Measurements from ENCODE around the gene ACSL5.
"Not testable (repeated sequence)": the region's sequence is repeated elsewhere in the genome, so short reads cannot be mapped to it uniquely, and the experiment has no call there.

The ACSL5 gene

DNA sequence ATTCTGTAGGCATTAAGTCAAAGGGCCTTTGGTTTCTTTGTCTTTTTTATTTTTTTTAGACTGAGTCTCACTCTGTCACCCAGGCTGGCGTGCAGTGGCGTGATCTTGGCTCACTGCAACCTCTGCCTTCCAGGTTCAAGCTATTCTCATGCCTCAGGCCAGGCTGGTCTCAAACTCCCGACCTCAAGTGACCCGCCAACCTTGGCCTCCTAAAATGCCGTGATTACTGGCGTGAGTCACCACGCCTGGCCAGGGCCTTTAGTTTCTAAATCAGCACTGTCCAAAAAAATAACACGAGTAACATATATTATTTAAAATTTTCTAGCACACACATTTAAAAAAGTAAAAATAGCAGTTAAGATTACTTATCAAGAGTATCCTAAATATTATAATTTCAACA, 11.1 kb upstream of the ACSL5 start:
- no peaks in the 10 kb centered on the region for H3K27me3 ChIP-seq (ENCODE audit: control insufficient read depth in 2 of 2, insufficient read depth in 2 of 2, low read length in 2 of 2)
- H3K36me3 ChIP-seq (ENCODE audit: control insufficient read depth in 2 of 2, insufficient read depth in 2 of 2, low read length in 2 of 2) = no peaks in the 10 kb centered on the region
- H3K4me1 ChIP-seq (ENCODE audit: control insufficient read depth in 2 of 2, insufficient read depth in 2 of 2, low read length in 2 of 2) = peaks cover 45 to 61% of the 10 kb centered on the region in 2 donors
- H3K4me3 ChIP-seq (ENCODE audit: low read length in 2 of 2) = no peak overlapping the region
- peak overlapping the region; percentile 87 to 96 for H3K27ac ChIP-seq (ENCODE audit: low read depth in 2 of 2, low read length in 2 of 2)
- no peaks in the 10 kb centered on the region for H3K9me3 ChIP-seq (ENCODE audit: control insufficient read depth in 2 of 2, low read length in 2 of 2)
- H3K9ac ChIP-seq (ENCODE audit: low read depth in 1 of 2, low read length in 2 of 2) = peak overlapping the region in 1 of 2 donors; percentile 65

DNA sequence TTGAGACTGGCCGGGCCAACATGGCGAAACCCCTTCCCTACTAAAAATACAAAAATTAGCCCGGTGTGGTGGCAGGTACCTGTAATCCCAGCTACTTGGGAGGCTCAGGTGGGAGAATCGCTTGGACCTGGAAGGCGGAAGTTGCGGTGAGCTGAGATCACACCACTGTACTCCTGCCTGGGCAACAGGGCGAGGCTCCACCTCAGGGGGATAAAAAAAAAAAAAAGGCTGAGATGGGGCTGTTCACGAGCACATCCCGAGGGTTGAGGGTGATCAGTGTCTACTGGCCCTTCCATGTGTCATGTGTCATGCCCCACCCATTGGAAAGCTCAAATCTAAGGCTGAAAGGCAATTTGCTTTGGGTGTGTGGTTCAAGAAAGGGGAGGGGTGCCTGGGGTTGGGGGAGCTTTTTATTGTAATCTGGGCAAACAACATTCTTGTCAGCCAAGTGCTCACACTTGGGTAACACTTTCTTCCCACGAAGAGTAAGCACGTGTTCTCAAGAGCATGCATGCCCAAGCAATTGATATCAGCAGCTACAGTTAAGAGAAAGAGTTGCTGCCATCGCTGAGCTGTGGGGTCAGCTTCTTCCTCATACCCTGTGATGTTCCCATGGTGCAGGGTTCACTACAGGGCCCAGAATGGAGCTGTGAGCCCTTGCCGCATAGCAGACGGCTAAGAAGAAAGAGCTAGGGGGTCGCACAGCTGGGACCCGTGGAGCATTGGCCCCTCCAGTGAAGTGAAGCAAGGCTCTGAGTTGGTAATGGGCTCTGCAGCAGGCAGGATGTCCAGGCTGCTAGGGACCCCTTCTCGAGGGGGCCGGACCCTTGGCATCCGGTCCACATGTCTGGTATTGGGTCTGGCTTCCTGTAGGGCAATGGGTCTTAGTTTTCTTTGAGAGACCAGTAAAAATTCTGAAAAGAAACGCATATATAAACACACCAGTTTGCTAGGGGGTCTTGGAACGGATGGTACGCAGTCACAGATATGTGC, 9.9 kb upstream of the ACSL5 start:
- peak overlapping the region in 1 of 2 donors; percentile 20 for H3K4me3 ChIP-seq (ENCODE audit: low read length in 2 of 2)
- peak overlapping the region; percentile 9 to 65 for H3K9ac ChIP-seq (ENCODE audit: low read depth in 1 of 2, low read length in 2 of 2)
- no peaks in the 10 kb centered on the region for H3K27me3 ChIP-seq (ENCODE audit: control insufficient read depth in 2 of 2, insufficient read depth in 2 of 2, low read length in 2 of 2)
- peaks cover 45 to 61% of the 10 kb centered on the region in 2 donors for H3K4me1 ChIP-seq (ENCODE audit: control insufficient read depth in 2 of 2, insufficient read depth in 2 of 2, low read length in 2 of 2)
- H3K36me3 ChIP-seq (ENCODE audit: control insufficient read depth in 2 of 2, insufficient read depth in 2 of 2, low read length in 2 of 2) = no peaks in the 10 kb centered on the region
- no peaks in the 10 kb centered on the region for H3K9me3 ChIP-seq (ENCODE audit: control insufficient read depth in 2 of 2, low read length in 2 of 2)
- H3K27ac ChIP-seq (ENCODE audit: low read depth in 2 of 2, low read length in 2 of 2) = peak overlapping the region; percentile 87 to 96

GRCh38 chr10:112365014-112365432, 8.9 kb upstream of the ACSL5 start:
- no peaks in the 10 kb centered on the region for H3K36me3 ChIP-seq (ENCODE audit: control insufficient read depth in 2 of 2, insufficient read depth in 2 of 2, low read length in 2 of 2)
- no peaks in the 10 kb centered on the region for H3K9me3 ChIP-seq (ENCODE audit: control insufficient read depth in 2 of 2, low read length in 2 of 2)
- H3K9ac ChIP-seq (ENCODE audit: low read depth in 1 of 2, low read length in 2 of 2) = no peak overlapping the region
- peak overlapping the region; percentile 87 to 96 for H3K27ac ChIP-seq (ENCODE audit: low read depth in 2 of 2, low read length in 2 of 2)
- no peaks in the 10 kb centered on the region for H3K27me3 ChIP-seq (ENCODE audit: control insufficient read depth in 2 of 2, insufficient read depth in 2 of 2, low read length in 2 of 2)
- H3K4me3 ChIP-seq (ENCODE audit: low read length in 2 of 2) = no peak overlapping the region
- peaks cover 38 to 55% of the 10 kb centered on the region in 2 donors for H3K4me1 ChIP-seq (ENCODE audit: control insufficient read depth in 2 of 2, insufficient read depth in 2 of 2, low read length in 2 of 2)

DNA sequence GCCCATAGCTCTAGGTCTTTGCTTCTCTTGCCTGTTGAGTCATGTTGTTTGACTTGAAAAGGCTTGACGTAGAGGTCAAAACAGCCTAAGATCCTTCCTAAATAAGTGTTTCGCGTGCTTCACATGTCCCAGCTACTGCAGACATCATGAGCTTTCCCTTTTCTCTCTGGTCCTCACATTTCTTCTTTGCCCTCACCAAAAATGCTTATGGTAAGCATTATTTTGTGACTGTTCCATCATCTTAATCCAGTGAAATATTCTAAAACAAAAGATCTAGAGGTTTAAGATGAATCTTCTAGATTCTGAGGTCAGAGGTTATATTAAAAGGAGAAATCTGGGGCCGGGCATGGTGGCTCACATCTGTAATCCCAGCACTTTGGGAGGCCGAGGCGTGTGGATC, 8.5 kb upstream of the ACSL5 start:
- Histone ChIP-seq H3K9ac (ENCODE audit: low read depth in 1 of 2, low read length in 2 of 2) (no peak overlapping the region), H3K9me3 (ENCODE audit: control insufficient read depth in 2 of 2, low read length in 2 of 2) (no peaks in the 10 kb centered on the region), H3K4me1 (ENCODE audit: control insufficient read depth in 2 of 2, insufficient read depth in 2 of 2, low read length in 2 of 2) (peaks cover 34 to 50% of the 10 kb centered on the region in 2 donors), H3K27me3 (ENCODE audit: control insufficient read depth in 2 of 2, insufficient read depth in 2 of 2, low read length in 2 of 2) (no peaks in the 10 kb centered on the region), H3K27ac (ENCODE audit: low read depth in 2 of 2, low read length in 2 of 2) (peak overlapping the region; percentile 87 to 96), H3K4me3 (ENCODE audit: low read length in 2 of 2) (no peak overlapping the region), H3K36me3 (ENCODE audit: control insufficient read depth in 2 of 2, insufficient read depth in 2 of 2, low read length in 2 of 2) (no peaks in the 10 kb centered on the region)

- Histone ChIP-seq H3K4me1 (ENCODE audit: control insufficient read depth in 2 of 2, insufficient read depth in 2 of 2, low read length in 2 of 2) (peaks cover 24 to 35% of the 10 kb centered on the region in 2 donors), H3K4me3 (ENCODE audit: low read length in 2 of 2) (no peak overlapping the region), H3K9me3 (ENCODE audit: control insufficient read depth in 2 of 2, low read length in 2 of 2) (no peaks in the 10 kb centered on the region), H3K27me3 (ENCODE audit: control insufficient read depth in 2 of 2, insufficient read depth in 2 of 2, low read length in 2 of 2) (no peaks in the 10 kb centered on the region), H3K27ac (ENCODE audit: low read depth in 2 of 2, low read length in 2 of 2) (no peak overlapping the region), H3K9ac (ENCODE audit: low read depth in 1 of 2, low read length in 2 of 2) (no peak overlapping the region), H3K36me3 (ENCODE audit: control insufficient read depth in 2 of 2, insufficient read depth in 2 of 2, low read length in 2 of 2) (no peaks in the 10 kb centered on the region)
These were observed 6.9 kb upstream of the ACSL5 start for GRCh38 chr10:112366992-112367391.

GRCh38 chr10:112367516-112367915, 6.4 kb upstream of the ACSL5 start:
- Histone ChIP-seq H3K36me3 (ENCODE audit: control insufficient read depth in 2 of 2, insufficient read depth in 2 of 2, low read length in 2 of 2) (no peaks in the 10 kb centered on the region), H3K27ac (ENCODE audit: low read depth in 2 of 2, low read length in 2 of 2) (no peak overlapping the region), H3K9ac (ENCODE audit: low read depth in 1 of 2, low read length in 2 of 2) (no peak overlapping the region), H3K27me3 (ENCODE audit: control insufficient read depth in 2 of 2, insufficient read depth in 2 of 2, low read length in 2 of 2) (no peaks in the 10 kb centered on the region), H3K4me3 (ENCODE audit: low read length in 2 of 2) (no peak overlapping the region), H3K9me3 (ENCODE audit: control insufficient read depth in 2 of 2, low read length in 2 of 2) (no peaks in the 10 kb centered on the region), H3K4me1 (ENCODE audit: control insufficient read depth in 2 of 2, insufficient read depth in 2 of 2, low read length in 2 of 2) (peaks cover 22 to 32% of the 10 kb centered on the region in 2 donors)

DNA sequence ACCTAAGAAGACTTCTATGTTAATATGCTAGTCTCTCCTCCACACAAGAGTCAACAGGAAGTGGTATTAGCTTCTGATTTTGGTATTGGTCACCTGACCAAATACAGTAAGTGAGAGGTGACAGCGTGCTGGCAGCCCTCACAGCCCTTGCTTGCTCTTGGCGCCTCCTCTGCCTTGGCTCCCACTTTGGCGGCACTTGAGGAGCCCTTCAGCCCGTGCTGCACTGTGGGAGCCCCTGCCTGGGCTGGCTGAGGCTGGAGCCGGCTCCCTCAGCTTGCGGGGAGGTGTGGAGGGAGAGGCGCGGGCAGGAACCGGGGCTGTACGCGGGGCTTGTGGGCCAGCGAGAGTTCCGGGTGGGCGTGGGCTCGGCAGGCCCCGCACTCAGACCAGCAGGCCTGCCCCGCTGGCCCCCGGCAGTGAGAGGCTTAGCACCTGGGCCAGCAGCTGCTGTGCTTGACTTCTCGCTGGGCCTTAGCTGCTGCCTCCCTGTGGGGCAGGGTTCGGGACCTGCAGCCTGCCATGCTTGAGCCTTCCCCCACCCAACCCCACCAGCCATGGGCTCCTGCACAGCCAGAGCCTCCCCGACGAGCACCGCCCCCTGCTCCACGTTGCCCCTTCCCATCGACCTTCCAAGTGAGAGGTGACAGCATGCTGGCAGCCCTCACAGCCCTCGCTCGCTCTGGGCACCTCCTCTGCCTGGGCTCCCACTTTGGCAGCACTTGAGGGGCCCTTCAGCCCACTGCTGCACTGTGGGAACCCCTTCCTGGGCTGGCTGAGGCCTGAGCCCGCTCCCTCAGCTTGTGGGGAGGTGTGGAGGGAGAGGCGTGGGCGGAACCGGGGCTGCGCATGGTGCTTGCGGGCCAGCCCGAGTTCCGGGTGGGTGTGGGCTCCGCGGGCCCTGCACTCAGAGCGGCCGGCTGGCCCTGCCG, 4.2 kb upstream of the ACSL5 start:
- H3K27me3 ChIP-seq (ENCODE audit: control insufficient read depth in 2 of 2, insufficient read depth in 2 of 2, low read length in 2 of 2) = no peaks in the 10 kb centered on the region
- H3K36me3 ChIP-seq (ENCODE audit: control insufficient read depth in 2 of 2, insufficient read depth in 2 of 2, low read length in 2 of 2) = no peaks in the 10 kb centered on the region
- no peak overlapping the region for H3K4me3 ChIP-seq (ENCODE audit: low read length in 2 of 2)
- H3K9me3 ChIP-seq (ENCODE audit: control insufficient read depth in 2 of 2, low read length in 2 of 2) = no peaks in the 10 kb centered on the region
- no peak overlapping the region for H3K27ac ChIP-seq (ENCODE audit: low read depth in 2 of 2, low read length in 2 of 2)
- peaks cover 16 to 25% of the 10 kb centered on the region in 2 donors for H3K4me1 ChIP-seq (ENCODE audit: control insufficient read depth in 2 of 2, insufficient read depth in 2 of 2, low read length in 2 of 2)
- no peak overlapping the region for H3K9ac ChIP-seq (ENCODE audit: low read depth in 1 of 2, low read length in 2 of 2)

- Histone ChIP-seq H3K9ac (ENCODE audit: low read depth in 1 of 2, low read length in 2 of 2) (no peak overlapping the region), H3K27me3 (ENCODE audit: control insufficient read depth in 2 of 2, insufficient read depth in 2 of 2, low read length in 2 of 2) (no peaks in the 10 kb centered on the region), H3K9me3 (ENCODE audit: control insufficient read depth in 2 of 2, low read length in 2 of 2) (no peaks in the 10 kb centered on the region), H3K4me1 (ENCODE audit: control insufficient read depth in 2 of 2, insufficient read depth in 2 of 2, low read length in 2 of 2) (peaks cover 21 to 25% of the 10 kb centered on the region in 2 donors), H3K36me3 (ENCODE audit: control insufficient read depth in 2 of 2, insufficient read depth in 2 of 2, low read length in 2 of 2) (no peaks in the 10 kb centered on the region), H3K4me3 (ENCODE audit: low read length in 2 of 2) (no peak overlapping the region), H3K27ac (ENCODE audit: low read depth in 2 of 2, low read length in 2 of 2) (no peak overlapping the region)
These were observed 3.5 kb upstream of the ACSL5 start for GRCh38 chr10:112370424-112370819.

GRCh38 chr10:112371326-112371725, 2.6 kb upstream of the ACSL5 start:
- H3K27ac ChIP-seq (ENCODE audit: low read depth in 2 of 2, low read length in 2 of 2); H3K9me3 ChIP-seq (ENCODE audit: control insufficient read depth in 2 of 2, low read length in 2 of 2); H3K27me3 ChIP-seq (ENCODE audit: control insufficient read depth in 2 of 2, insufficient read depth in 2 of 2, low read length in 2 of 2); H3K36me3 ChIP-seq (ENCODE audit: control insufficient read depth in 2 of 2, insufficient read depth in 2 of 2, low read length in 2 of 2); H3K9ac ChIP-seq (ENCODE audit: low read depth in 1 of 2, low read length in 2 of 2); H3K4me3 ChIP-seq (ENCODE audit: low read length in 2 of 2): not testable (repeated sequence)
- H3K4me1 ChIP-seq (ENCODE audit: control insufficient read depth in 2 of 2, insufficient read depth in 2 of 2, low read length in 2 of 2) = peaks cover 25 to 28% of the 10 kb centered on the region in 2 donors

Measured in mucosa of rectum (tissue), 2 donors.